Measurements from ENCODE around the gene TRIM66.

GRCh38 chr11:8615291-8616032 is 67.0 kb downstream of the TRIM66 start:
- no peak for TF ChIP-seq ATF3 (IDR thresholded peaks at IDR 0.05; ENCODE audit: insufficient read depth, low read depth, low read length)
- TF ChIP-seq POLR2AphosphoS5 (IDR thresholded peaks at IDR 0.05; ENCODE audit: low read depth, low read length) = no peak
- TF ChIP-seq CTCF (IDR thresholded peaks at IDR 0.05; ENCODE audit: control extremely low read depth in 1 of 3, insufficient read depth in 1 of 3, low read depth in 1 of 3, low read length in 3 of 3) = no peak
